ENCODE results near the gene IRF2BP2. TPM values are rescaled to one million over a fixed set of nuclear protein-coding genes. Genes with fewer than 3 reads are reported as not detected.
"Not testable (repeated sequence)": the region's sequence is repeated elsewhere in the genome, so short reads cannot be mapped to it uniquely, and the experiment has no call there.

The IRF2BP2 gene
- total RNA-seq, 1 experiment from 2014 or later = 78.8 TPM

- Histone ChIP-seq H3K79me2 (ENCODE audit: low read length) (peaks cover 33% of the 10 kb centered on the region), H3K4me2 (ENCODE audit: low read length) (peak overlapping the region; percentile 98), H3K9ac (ENCODE audit: low read length) (peak overlapping the region; percentile 83), H3K4me1 (ENCODE audit: insufficient read depth, low read length) (peaks cover 48% of the 10 kb centered on the region), H3F3A (ENCODE audit: low read length, unreplicated experiment) (peaks cover 18% of the 10 kb centered on the region), H3K27ac (ENCODE audit: low read length) (peak overlapping the region; percentile 96), H2AFZ (ENCODE audit: low read length) (peak overlapping the region; percentile 61; the same call in 1 of the 2 replicates), H3K36me3 (ENCODE audit: low read depth, low read length) (peaks cover 15% of the 10 kb centered on the region), H3K9me2 (replicated peaks; ENCODE audit: low read length) (no peaks in the 10 kb centered on the region), H4K20me1 (ENCODE audit: low read length) (peaks cover 5% of the 10 kb centered on the region), H3K27me3 (ENCODE audit: low read length) (no peaks in the 10 kb centered on the region), H3K4me3 (ENCODE audit: low read length) (peak overlapping the region; percentile 65), H3K9me3 (ENCODE audit: low read length) (no peaks in the 10 kb centered on the region)
- ChIA-PET CTCF (interaction anchor here (0.6 kb wide), 1 partner anchor 21 kb away, joined by 7 read pairs; no protein-coding TSS in a partner anchor), POLR2A (ENCODE audit: unreplicated experiment) (interaction anchor here (0.6 kb wide), 1 partner anchor 11 kb away, joined by 7 read pairs; the partner anchor contains the start of gene IRF2BP2)
- TF ChIP-seq EZH2phosphoT487 (IDR thresholded peaks at IDR 0.05; ENCODE audit: borderline replicate concordance, low read length) (no peak), CTCF (conservative IDR thresholded peaks at IDR 0.05; ENCODE audit: low read depth, low read length) (no peak), EZH2 (IDR thresholded peaks at IDR 0.05; ENCODE audit: low read length, unreplicated experiment) (no peak)
- BruUV-seq (replicated peaks) = no TSS peak
- ATAC-seq (no peak), DNase-seq (no peak)
- intact Hi-C loops (cut with micrococcal nuclease) = loop anchor here (1.0 kb wide), 2 partner anchors 100 to 484 kb away; no protein-coding TSS in a partner anchor
Observed at GRCh38 chr1:234598974-234599616, 10.9 kb downstream of the IRF2BP2 start.

GRCh38 chr1:234597894-234598293 lies 12.1 kb downstream of the IRF2BP2 start:
- DNase-seq = peak; percentile 58
- no TSS peak for BruUV-seq (replicated peaks)
- peaks cover 39% of the 10 kb centered on the region for H3K4me1 ChIP-seq (ENCODE audit: insufficient read depth, low read length)
- H3K9me2 ChIP-seq (replicated peaks; ENCODE audit: low read length) = no peaks in the 10 kb centered on the region
- H3K9me3 ChIP-seq (ENCODE audit: low read length) = no peaks in the 10 kb centered on the region
- H3K4me2 ChIP-seq (ENCODE audit: low read length) = no peak overlapping the region
- ChIA-PET CTCF (interaction anchor here (0.6 kb wide), 1 partner anchor 102 kb away, joined by 4 read pairs; no protein-coding TSS in a partner anchor), POLR2A (ENCODE audit: unreplicated experiment) (no interaction called here)
- peaks cover 8% of the 10 kb centered on the region; the same call in 1 of the 2 replicates for H3K36me3 ChIP-seq (ENCODE audit: low read depth, low read length)
- no peak for ATAC-seq
- H2AFZ ChIP-seq (ENCODE audit: low read length) = no peak overlapping the region
- intact Hi-C loops (cut with micrococcal nuclease) = loop anchor here (1.0 kb wide), 2 partner anchors 99 to 485 kb away; no protein-coding TSS in a partner anchor
- TF ChIP-seq EZH2phosphoT487 (IDR thresholded peaks at IDR 0.05; ENCODE audit: borderline replicate concordance, low read length) (no peak), CTCF (conservative IDR thresholded peaks at IDR 0.05; ENCODE audit: low read depth, low read length) (peak; percentile 72), EZH2 (IDR thresholded peaks at IDR 0.05; ENCODE audit: low read length, unreplicated experiment) (no peak)
- no peak overlapping the region for H3K27ac ChIP-seq (ENCODE audit: low read length)
- no peaks in the 10 kb centered on the region for H3K27me3 ChIP-seq (ENCODE audit: low read length)
- peaks cover 21% of the 10 kb centered on the region for H3K79me2 ChIP-seq (ENCODE audit: low read length)
- no peak overlapping the region for H3K4me3 ChIP-seq (ENCODE audit: low read length)
- H3K9ac ChIP-seq (ENCODE audit: low read length) = no peak overlapping the region
- H3F3A ChIP-seq (ENCODE audit: low read length, unreplicated experiment) = peaks cover 9% of the 10 kb centered on the region
- no peaks in the 10 kb centered on the region for H4K20me1 ChIP-seq (ENCODE audit: low read length)

- Histone ChIP-seq H3K27ac (ENCODE audit: low read length) (no peak overlapping the region), H2AFZ (ENCODE audit: low read length) (no peak overlapping the region), H3K4me2 (ENCODE audit: low read length) (no peak overlapping the region), H3K27me3 (ENCODE audit: low read length) (no peaks in the 10 kb centered on the region), H3K9me2 (replicated peaks; ENCODE audit: low read length) (no peaks in the 10 kb centered on the region), H4K20me1 (ENCODE audit: low read length) (no peaks in the 10 kb centered on the region), H3K79me2 (ENCODE audit: low read length) (peaks cover under 1% of the 10 kb centered on the region; the same call in 1 of the 2 replicates), H3K9ac (ENCODE audit: low read length) (no peak overlapping the region), H3K4me1 (ENCODE audit: insufficient read depth, low read length) (peaks cover 20% of the 10 kb centered on the region), H3K9me3 (ENCODE audit: low read length) (no peaks in the 10 kb centered on the region), H3F3A (ENCODE audit: low read length, unreplicated experiment) (peaks cover 7% of the 10 kb centered on the region), H3K4me3 (ENCODE audit: low read length) (no peak overlapping the region), H3K36me3 (ENCODE audit: low read depth, low read length) (no peaks in the 10 kb centered on the region)
- no peak for TF ChIP-seq EZH2 (IDR thresholded peaks at IDR 0.05; ENCODE audit: low read length, unreplicated experiment)
- TF ChIP-seq EZH2phosphoT487 (IDR thresholded peaks at IDR 0.05; ENCODE audit: borderline replicate concordance, low read length) = no peak
- no peak for TF ChIP-seq CTCF (conservative IDR thresholded peaks at IDR 0.05; ENCODE audit: low read depth, low read length)
- ATAC-seq (no peak), DNase-seq (no peak)
- intact Hi-C loops (cut with micrococcal nuclease) = no loop called here
- CTCF ChIA-PET = no interaction called here
- POLR2A ChIA-PET (ENCODE audit: unreplicated experiment) = no interaction called here
- BruUV-seq (replicated peaks) = no TSS peak
Observed at GRCh38 chr1:234595899-234596298, 14.1 kb downstream of the IRF2BP2 start.

- H3K79me2 ChIP-seq (ENCODE audit: low read length); H3K9ac ChIP-seq (ENCODE audit: low read length); POLR2A ChIA-PET (ENCODE audit: unreplicated experiment); BruUV-seq (replicated peaks); H4K20me1 ChIP-seq (ENCODE audit: low read length); DNase-seq; H3K9me2 ChIP-seq (replicated peaks; ENCODE audit: low read length); CTCF ChIA-PET; ATAC-seq; H3K27ac ChIP-seq (ENCODE audit: low read length); H3K4me2 ChIP-seq (ENCODE audit: low read length); H3K4me3 ChIP-seq (ENCODE audit: low read length); H3K27me3 ChIP-seq (ENCODE audit: low read length); H3F3A ChIP-seq (ENCODE audit: low read length, unreplicated experiment); H3K9me3 ChIP-seq (ENCODE audit: low read length); H3K36me3 ChIP-seq (ENCODE audit: low read depth, low read length); H2AFZ ChIP-seq (ENCODE audit: low read length); intact Hi-C loops (cut with micrococcal nuclease): not testable (repeated sequence)
- H3K4me1 ChIP-seq (ENCODE audit: insufficient read depth, low read length) = peaks cover 13% of the 10 kb centered on the region
Observed at GRCh38 chr1:234594575-234594974, 15.4 kb downstream of the IRF2BP2 start.

All from PC-3 (cell line).